Liver (tissue), 9 donors: ENCODE results near the gene CREB5. TPM values are rescaled to one million over a fixed set of nuclear protein-coding genes. Genes with fewer than 3 reads are reported as not detected.

ENCODE experiments used
- DNase-seq: peaks from one replicate; pipeline ENCODE4 v3.0.0-alpha.2; 2017; ENCODE audit warnings: low spot score
- H3K27ac ChIP-seq, 2 donors: one replicate each; pipeline ENCODE4 v1.7.0; 2013; ENCODE audit warnings: inconsistent platforms in 2 of 2, low read length in 2 of 2, control low read depth in 1 of 2, low read depth in 1 of 2, mild to moderate bottlenecking in 1 of 2
- H3K27me3 ChIP-seq, 4 donors: one replicate each; pipeline versions ENCODE4 v1.6.1 to v1.7.0; 2013; ENCODE audit warnings: low read length in 3 of 4, inconsistent platforms in 1 of 4, mild to moderate bottlenecking in 1 of 4, moderate library complexity in 1 of 4; ENCODE audit not compliant: control insufficient read depth in 4 of 4, insufficient read depth in 4 of 4
- H3K36me3 ChIP-seq, 4 donors: one replicate each; pipeline versions ENCODE4 v1.6.1 to v1.7.0; 2013; ENCODE audit warnings: low read length in 3 of 4, mild to moderate bottlenecking in 3 of 4, low read depth in 1 of 4, moderate library complexity in 1 of 4; ENCODE audit not compliant: control insufficient read depth in 4 of 4, insufficient read depth in 3 of 4
- H3K4me1 ChIP-seq, 4 donors: one replicate each; pipeline versions ENCODE4 v1.6.1 to v1.7.0; 2013; ENCODE audit warnings: low read length in 3 of 4, mild to moderate bottlenecking in 3 of 4, moderate library complexity in 1 of 4; ENCODE audit not compliant: control insufficient read depth in 4 of 4, insufficient read depth in 4 of 4
- H3K4me3 ChIP-seq, 3 donors: one replicate each; pipeline versions ENCODE4 v1.6.1 to v1.7.0; 2013; ENCODE audit warnings: low read length in 3 of 3, control low read depth in 1 of 3, low read depth in 1 of 3, mild to moderate bottlenecking in 1 of 3
- H3K9ac ChIP-seq, 2 donors: one replicate each; pipeline ENCODE4 v1.7.0; 2013; ENCODE audit warnings: low read length in 2 of 2, mild to moderate bottlenecking in 2 of 2, moderate library complexity in 2 of 2, control low read depth in 1 of 2, low read depth in 1 of 2
- H3K9me3 ChIP-seq, 4 donors: one replicate each; pipeline versions ENCODE4 v1.6.1 to v1.7.0; 2013; ENCODE audit warnings: low read length in 3 of 4; ENCODE audit not compliant: control insufficient read depth in 4 of 4
- EGR1 ChIP-seq, 2 donors: IDR thresholded peaks; 2 replicates each; pipeline ENCODE4 v1.6.1; 2016 to 2018; ENCODE audit warnings: antibody characterized with exemption in 2 of 2, low read depth in 2 of 2
- FOXA1 ChIP-seq: IDR thresholded peaks from 2 replicates; pipeline ENCODE4 v1.6.1; 2016; ENCODE audit warnings: antibody characterized with exemption
- FOXA2 ChIP-seq: IDR thresholded peaks from 2 replicates; pipeline ENCODE4 v1.6.1; 2016; ENCODE audit warnings: antibody characterized with exemption
- GABPA ChIP-seq, 2 donors: IDR thresholded peaks in 1 of 2; conservative IDR thresholded peaks in 1 of 2; 2 replicates each; pipeline ENCODE4 v1.6.1; 2016; ENCODE audit warnings: antibody characterized with exemption in 2 of 2, mild to moderate bottlenecking in 1 of 2, moderate library complexity in 1 of 2
- HNF4A ChIP-seq, 2 donors: conservative IDR thresholded peaks; 2 replicates each; pipeline ENCODE4 v1.6.1; 2016; ENCODE audit warnings: antibody characterized with exemption in 2 of 2, mild to moderate bottlenecking in 2 of 2
- HNF4G ChIP-seq: IDR thresholded peaks from 2 replicates; pipeline ENCODE4 v1.6.1; 2016; ENCODE audit warnings: antibody characterized with exemption
- JUND ChIP-seq, 2 donors: IDR thresholded peaks; 2 replicates each; pipeline ENCODE4 v1.6.1; 2016; ENCODE audit warnings: antibody characterized with exemption in 2 of 2
- RAD21 ChIP-seq, 2 donors: IDR thresholded peaks; 2 replicates each; pipeline ENCODE4 v1.6.1; 2016; ENCODE audit warnings: antibody characterized with exemption in 2 of 2, mild to moderate bottlenecking in 2 of 2
- RXRA ChIP-seq, 2 donors: IDR thresholded peaks; 2 replicates each; pipeline ENCODE4 v1.6.1; 2017 to 2018; ENCODE audit warnings: antibody characterized with exemption in 2 of 2, mild to moderate bottlenecking in 1 of 2
- SP1 ChIP-seq: IDR thresholded peaks from 2 replicates; pipeline ENCODE4 v1.6.1; 2018; ENCODE audit warnings: antibody characterized with exemption, mild to moderate bottlenecking
- TAF1 ChIP-seq: conservative IDR thresholded peaks from 2 replicates; pipeline ENCODE4 v1.6.1; 2016; ENCODE audit warnings: antibody characterized with exemption, mild to moderate bottlenecking
- WGBS: extraction: QIAGEN DNeasy Blood & Tissue Kit; methylation state at CpG from one replicate; pipeline ENCODE4 v1.1.7; 2013; 5-methylcytosine and 5-hydroxymethylcytosine counted together
- polyA plus RNA-seq, 2 donors: library from polyadenylated mRNA; stranded (reverse) in 1 of 2; unstranded in 1 of 2; fragments of 200-250 nt in 1 of 2; fragments of >200 nt in 1 of 2; fragmentation: Nextera tagmentation in 1 of 2; extraction: Ambion mirVana in 1 of 2; gene quantifications; one replicate each; pipeline versions ENCODE4 v1.2.1 to v1.2.3, GENCODE V29; 2013 to 2015
- total RNA-seq, 2 donors: library from RNA; depleted of rRNA; stranded (reverse); fragments of >200 nt; gene quantifications; one replicate each; pipeline ENCODE4 v1.2.3, GENCODE V29; 2014
- TF ChIP-seq, protein P1 (sequence below): IDR thresholded peaks from 2 replicates; pipeline ENCODE4 v1.6.1; 2016; ENCODE audit warnings: antibody characterized with exemption
- TF ChIP-seq, protein P2 (sequence below): IDR thresholded peaks from 2 replicates; pipeline ENCODE4 v1.6.1; 2016; ENCODE audit warnings: antibody characterized with exemption
- TF ChIP-seq, protein P3 (sequence below): IDR thresholded peaks from 2 replicates; pipeline ENCODE4 v1.6.1; 2016; ENCODE audit warnings: antibody characterized with exemption
- TF ChIP-seq, protein P4 (sequence below): fragments of 150-350 bp; IDR thresholded peaks from 2 replicates; pipeline ENCODE4 v1.5.1; 2017; ENCODE audit warnings: improper control_type of control experiment, low read depth, low read length; ENCODE audit not compliant: missing input control
- donor health status: healthy.
- donor health status: healthy.
- donor health status: healthy.
- donor health status: healthy.
- donor health status: healthy.

Gene CREB5
- total and polyA plus RNA-seq, 4 donors = 0.25 to 0.92 (median 0.67) TPM

DNA sequence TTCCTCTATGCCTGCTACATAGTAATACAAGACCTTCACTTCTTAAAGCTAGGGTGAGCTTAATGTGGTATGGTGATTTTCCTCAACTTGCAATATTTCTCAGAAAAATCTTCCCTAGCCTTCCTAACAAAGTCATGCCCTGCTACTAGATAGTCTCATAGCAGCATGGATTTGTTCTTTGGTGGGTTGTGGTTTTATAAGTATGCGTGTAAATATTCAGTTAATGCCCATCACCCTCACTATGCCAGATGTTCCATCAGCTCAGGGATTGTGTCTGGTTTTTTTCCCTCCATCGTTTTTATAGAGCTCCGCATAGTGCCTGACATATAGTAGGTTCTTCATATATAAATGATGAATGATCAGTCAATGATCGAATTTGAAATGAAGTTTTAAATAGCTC, 182.8 kb downstream of the CREB5 start:
- H3K9me3 ChIP-seq = no peaks in the 10 kb centered on the region
- no peak overlapping the region for H3K4me3 ChIP-seq
- no peaks in the 10 kb centered on the region for H3K4me1 ChIP-seq
- no peak overlapping the region for H3K9ac ChIP-seq
- H3K36me3 ChIP-seq = no peaks in the 10 kb centered on the region
- peaks cover 0 to 17% (median 0%) of the 10 kb centered on the region in 4 donors for H3K27me3 ChIP-seq
- no peak overlapping the region for H3K27ac ChIP-seq
- WGBS = 90% methylated on average over 4 of the region's 4 CpGs
- no peak for DNase-seq
- TF ChIP-seq, protein P1, sequence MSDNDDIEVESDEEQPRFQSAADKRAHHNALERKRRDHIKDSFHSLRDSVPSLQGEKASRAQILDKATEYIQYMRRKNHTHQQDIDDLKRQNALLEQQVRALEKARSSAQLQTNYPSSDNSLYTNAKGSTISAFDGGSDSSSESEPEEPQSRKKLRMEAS = no peak
- TF ChIP-seq RXRA (IDR thresholded peaks at IDR 0.05) (no peak), HNF4A (conservative IDR thresholded peaks at IDR 0.05) (no peak), SP1 (no peak), FOXA2 (no peak), HNF4G (no peak), JUND (IDR thresholded peaks at IDR 0.05) (no peak), RAD21 (IDR thresholded peaks at IDR 0.05) (no peak), FOXA1 (no peak), TAF1 (no peak)
- TF ChIP-seq, protein P2, sequence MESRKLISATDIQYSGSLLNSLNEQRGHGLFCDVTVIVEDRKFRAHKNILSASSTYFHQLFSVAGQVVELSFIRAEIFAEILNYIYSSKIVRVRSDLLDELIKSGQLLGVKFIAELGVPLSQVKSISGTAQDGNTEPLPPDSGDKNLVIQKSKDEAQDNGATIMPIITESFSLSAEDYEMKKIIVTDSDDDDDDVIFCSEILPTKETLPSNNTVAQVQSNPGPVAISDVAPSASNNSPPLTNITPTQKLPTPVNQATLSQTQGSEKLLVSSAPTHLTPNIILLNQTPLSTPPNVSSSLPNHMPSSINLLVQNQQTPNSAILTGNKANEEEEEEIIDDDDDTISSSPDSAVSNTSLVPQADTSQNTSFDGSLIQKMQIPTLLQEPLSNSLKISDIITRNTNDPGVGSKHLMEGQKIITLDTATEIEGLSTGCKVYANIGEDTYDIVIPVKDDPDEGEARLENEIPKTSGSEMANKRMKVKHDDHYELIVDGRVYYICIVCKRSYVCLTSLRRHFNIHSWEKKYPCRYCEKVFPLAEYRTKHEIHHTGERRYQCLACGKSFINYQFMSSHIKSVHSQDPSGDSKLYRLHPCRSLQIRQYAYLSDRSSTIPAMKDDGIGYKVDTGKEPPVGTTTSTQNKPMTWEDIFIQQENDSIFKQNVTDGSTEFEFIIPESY = no peak
- TF ChIP-seq, protein P3, sequence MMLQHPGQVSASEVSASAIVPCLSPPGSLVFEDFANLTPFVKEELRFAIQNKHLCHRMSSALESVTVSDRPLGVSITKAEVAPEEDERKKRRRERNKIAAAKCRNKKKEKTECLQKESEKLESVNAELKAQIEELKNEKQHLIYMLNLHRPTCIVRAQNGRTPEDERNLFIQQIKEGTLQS = no peak

DNA sequence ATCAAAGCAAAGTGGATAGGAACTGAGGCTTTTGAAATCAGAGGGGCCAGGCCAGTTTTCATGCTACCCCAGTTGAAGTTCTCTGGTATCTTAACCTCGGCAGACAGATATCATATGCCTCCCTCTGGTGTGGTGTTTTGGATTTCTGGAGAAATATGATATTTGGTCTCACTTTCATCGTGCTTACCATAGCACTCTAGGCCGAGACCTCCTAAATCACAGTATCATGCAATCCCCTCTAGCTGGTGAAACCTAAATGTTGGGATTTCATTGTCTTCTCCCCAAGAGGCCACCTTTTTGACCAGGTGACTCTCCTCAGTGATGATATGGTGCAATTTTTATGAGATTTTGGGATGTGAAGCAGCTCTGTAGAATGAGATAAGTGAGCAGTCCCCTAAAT, 183.5 kb downstream of the CREB5 start:
- H3K4me1 ChIP-seq = no peaks in the 10 kb centered on the region
- H3K9me3 ChIP-seq = no peaks in the 10 kb centered on the region
- H3K27me3 ChIP-seq = peaks cover 0 to 19% (median 0%) of the 10 kb centered on the region in 4 donors
- no peak for DNase-seq
- H3K9ac ChIP-seq = no peak overlapping the region
- WGBS = 92% methylated on average over 3 of the region's 3 CpGs
- TF ChIP-seq GABPA (IDR thresholded peaks at IDR 0.05 in 1 of 2, conservative IDR thresholded peaks at IDR 0.05 in 1 of 2) (no peak), JUND (IDR thresholded peaks at IDR 0.05) (no peak), FOXA1 (no peak), EGR1 (IDR thresholded peaks at IDR 0.05; ENCODE audit: low read depth in 2 of 2) (no peak), HNF4G (no peak)
- TF ChIP-seq, protein P1 = no peak
- TF ChIP-seq, protein P3 = no peak
- H3K36me3 ChIP-seq = no peaks in the 10 kb centered on the region
- no peak overlapping the region for H3K4me3 ChIP-seq
- H3K27ac ChIP-seq = no peak overlapping the region

DNA sequence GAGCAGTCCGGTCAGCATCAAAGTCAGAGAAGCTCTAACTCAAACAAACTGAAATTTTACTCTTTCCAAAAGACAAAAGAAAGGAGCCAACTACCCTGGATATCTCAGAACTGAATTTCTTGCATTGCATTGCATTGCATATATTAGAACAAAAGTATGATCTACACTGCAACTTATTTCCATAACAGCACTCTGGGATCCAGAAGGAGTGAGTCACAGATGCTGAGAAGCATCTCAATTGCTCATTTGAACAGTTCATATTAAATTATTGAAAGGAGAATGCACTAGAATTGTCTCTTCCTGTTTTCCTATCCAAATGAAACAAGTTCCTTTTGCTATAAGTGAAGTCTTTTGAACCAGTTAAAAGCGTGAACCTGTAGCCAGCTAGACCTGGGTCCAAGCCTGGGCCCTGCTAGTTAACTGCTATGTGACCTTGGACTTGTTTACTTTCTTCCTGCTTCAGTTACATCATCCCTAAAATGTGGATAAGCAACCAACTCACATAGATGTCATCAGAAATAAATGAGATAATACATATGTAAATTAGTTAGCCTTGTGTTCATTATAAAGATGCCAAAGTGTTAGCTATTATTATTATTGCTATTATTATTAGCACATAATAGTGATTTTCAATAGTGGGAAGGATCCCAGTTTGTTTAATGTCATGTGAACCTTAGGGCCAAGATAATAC, 184.1 kb downstream of the CREB5 start:
- no peak for DNase-seq
- no peak overlapping the region for H3K27ac ChIP-seq
- TF ChIP-seq, protein P1 = no peak
- TF ChIP-seq FOXA1 = no peak
- no peak for TF ChIP-seq SP1
- TF ChIP-seq HNF4G = no peak
- TF ChIP-seq, protein P4, sequence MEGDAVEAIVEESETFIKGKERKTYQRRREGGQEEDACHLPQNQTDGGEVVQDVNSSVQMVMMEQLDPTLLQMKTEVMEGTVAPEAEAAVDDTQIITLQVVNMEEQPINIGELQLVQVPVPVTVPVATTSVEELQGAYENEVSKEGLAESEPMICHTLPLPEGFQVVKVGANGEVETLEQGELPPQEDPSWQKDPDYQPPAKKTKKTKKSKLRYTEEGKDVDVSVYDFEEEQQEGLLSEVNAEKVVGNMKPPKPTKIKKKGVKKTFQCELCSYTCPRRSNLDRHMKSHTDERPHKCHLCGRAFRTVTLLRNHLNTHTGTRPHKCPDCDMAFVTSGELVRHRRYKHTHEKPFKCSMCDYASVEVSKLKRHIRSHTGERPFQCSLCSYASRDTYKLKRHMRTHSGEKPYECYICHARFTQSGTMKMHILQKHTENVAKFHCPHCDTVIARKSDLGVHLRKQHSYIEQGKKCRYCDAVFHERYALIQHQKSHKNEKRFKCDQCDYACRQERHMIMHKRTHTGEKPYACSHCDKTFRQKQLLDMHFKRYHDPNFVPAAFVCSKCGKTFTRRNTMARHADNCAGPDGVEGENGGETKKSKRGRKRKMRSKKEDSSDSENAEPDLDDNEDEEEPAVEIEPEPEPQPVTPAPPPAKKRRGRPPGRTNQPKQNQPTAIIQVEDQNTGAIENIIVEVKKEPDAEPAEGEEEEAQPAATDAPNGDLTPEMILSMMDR = no peak
- no peak overlapping the region for H3K4me3 ChIP-seq
- no peaks in the 10 kb centered on the region for H3K36me3 ChIP-seq
- no peaks in the 10 kb centered on the region for H3K4me1 ChIP-seq
- H3K9me3 ChIP-seq = no peaks in the 10 kb centered on the region
- WGBS = 70% methylated on average over 2 of the region's 2 CpGs
- peaks cover 0 to 15% (median 0%) of the 10 kb centered on the region in 4 donors for H3K27me3 ChIP-seq
- H3K9ac ChIP-seq = no peak overlapping the region
